HG03159 (cell line): ENCODE measurements around the gene PREX1.

Source experiments
- ATAC-seq: cut with Tn5 transposase; IDR thresholded peaks from one replicate; pipeline ENCODE4 v1.9.1; 2021; ENCODE audit warnings: mild to moderate bottlenecking, moderate library complexity; ENCODE audit not compliant: unreplicated experiment

PREX1 gene

GRCh38 chr20:48738399-48739304 is 89.1 kb downstream of the PREX1 start:
- ATAC-seq, result peak; percentile 65

DNA sequence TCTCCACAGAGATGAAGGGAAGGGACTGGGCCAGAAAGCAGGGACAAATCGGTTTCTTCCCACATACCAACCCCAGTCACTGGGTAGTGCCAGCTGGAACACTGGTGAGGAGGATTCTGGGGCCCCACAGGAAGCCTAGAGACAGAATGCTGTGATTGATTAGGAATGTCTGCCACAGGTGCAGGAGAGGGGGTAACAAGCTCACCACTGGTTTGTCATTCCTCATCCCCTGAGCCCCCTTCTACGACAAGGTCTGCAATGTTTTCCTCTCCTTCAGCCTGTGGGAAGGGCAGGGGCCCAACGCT is 89.8 kb downstream of the PREX1 start:
- no peak for ATAC-seq

GRCh38 chr20:48737434-48738093 is 90.2 kb downstream of the PREX1 start:
- ATAC-seq, result no peak

DNA sequence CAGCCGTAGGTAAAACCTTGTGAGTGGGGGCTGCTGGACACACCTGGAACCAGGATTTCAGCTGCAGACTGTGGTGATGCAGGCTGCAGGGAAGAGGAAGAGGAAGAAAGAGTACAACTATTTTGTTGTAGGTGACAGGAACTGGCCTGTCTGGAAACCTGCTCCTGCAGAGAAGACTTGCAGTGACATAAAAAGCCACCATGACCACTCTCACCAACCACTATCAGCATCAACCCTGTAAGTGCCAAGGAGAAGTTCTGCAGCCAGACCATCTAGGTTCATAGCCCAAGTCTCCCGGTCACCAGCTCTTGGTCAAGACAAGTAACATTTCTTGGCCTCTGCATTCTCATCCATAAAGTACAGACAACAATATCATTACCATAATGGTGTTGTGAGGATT is 91.2 kb downstream of the PREX1 start:
- no peak for ATAC-seq

- no peak for ATAC-seq
Measured at GRCh38 chr20:48736231-48736630, 91.6 kb downstream of the PREX1 start.

DNA sequence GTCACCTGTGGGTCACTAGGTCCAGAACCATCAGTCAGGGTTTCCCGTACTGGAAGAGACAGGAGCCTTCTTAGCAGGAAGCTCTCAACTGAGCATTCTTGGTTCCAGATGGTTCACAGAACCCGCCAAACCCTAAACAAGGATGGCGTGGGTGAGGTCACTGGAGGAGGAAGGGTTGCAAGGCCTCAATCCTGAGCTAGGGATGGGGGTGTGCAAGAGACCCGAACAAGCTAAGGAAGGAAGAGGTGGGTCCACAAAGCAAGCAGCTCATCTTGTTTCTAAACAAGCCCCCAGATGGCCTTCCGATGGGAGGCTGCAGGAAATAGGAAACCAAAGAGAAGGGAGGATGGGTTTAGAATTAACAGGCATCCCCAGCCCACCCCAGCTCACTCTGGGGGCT is 92.7 kb downstream of the PREX1 start:
- no peak for ATAC-seq

GRCh38 chr20:48734104-48734749 is 93.6 kb downstream of the PREX1 start:
- no peak for ATAC-seq

DNA sequence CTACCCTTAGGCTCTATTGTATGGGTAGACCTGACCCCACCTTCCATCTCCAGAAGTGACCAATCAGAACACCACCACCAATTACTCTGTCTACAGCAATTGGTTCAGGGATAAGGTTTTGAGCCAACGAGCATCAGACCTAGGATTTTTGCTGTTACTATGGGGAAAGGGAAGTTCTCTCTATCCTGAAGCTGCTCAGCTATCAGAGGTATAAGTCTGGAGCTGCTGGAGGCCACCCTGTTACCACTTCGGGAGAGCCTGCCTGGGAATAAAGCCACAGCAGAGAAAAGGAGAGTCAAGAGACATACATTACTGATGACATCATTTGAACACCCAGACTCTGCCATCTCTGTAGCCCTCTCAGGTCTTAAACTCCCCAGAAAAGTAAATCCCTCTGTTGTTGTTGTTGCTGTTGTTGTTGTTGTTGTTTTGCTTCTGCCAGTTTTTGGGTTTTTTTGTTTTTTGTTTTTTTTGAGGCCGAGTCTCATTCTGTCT is 94.5 kb downstream of the PREX1 start:
- ATAC-seq, result no peak

GRCh38 chr20:48732081-48732829 is 95.5 kb downstream of the PREX1 start:
- no peak for ATAC-seq

DNA sequence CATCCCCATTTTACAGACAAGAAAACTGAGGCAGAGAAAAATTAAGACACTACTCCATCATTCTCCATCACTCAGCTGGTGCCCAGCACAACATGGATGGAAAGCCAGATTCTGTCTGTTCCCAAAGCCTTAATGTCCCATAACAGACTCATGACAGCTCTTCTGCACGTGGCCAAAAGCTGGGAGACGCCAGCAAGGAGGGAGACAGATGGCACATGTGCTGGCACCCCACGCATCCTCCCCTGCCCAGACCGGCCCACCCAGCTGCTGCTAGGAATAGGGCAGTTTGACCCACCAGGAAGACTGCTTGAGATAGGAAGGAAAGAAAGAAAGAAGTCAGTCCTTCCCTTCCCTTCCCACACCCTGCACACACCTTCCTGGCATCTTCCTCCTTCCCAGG is 96.3 kb downstream of the PREX1 start:
- no peak for ATAC-seq

- no peak for ATAC-seq
Measured at GRCh38 chr20:48730977-48731376, 96.8 kb downstream of the PREX1 start.

DNA sequence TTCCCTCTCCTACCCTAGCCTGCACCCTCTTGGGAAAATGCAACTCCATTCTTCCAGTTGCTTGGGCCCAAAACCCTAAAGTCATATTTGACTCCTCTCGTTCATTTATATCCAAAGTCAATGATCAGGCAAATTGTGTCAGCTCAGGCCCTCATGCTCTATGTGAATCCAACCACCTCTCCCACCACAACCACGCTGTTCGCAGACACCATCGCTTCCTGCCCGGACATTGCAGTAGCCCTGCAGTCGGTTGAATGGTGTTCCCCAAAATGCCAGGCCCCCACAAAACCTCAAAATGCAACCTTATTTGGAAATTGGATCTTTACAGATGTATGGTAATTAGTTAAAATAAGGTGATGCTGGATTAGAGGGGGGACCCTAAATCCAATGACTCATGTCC is 98.3 kb downstream of the PREX1 start:
- ATAC-seq, result no peak

DNA sequence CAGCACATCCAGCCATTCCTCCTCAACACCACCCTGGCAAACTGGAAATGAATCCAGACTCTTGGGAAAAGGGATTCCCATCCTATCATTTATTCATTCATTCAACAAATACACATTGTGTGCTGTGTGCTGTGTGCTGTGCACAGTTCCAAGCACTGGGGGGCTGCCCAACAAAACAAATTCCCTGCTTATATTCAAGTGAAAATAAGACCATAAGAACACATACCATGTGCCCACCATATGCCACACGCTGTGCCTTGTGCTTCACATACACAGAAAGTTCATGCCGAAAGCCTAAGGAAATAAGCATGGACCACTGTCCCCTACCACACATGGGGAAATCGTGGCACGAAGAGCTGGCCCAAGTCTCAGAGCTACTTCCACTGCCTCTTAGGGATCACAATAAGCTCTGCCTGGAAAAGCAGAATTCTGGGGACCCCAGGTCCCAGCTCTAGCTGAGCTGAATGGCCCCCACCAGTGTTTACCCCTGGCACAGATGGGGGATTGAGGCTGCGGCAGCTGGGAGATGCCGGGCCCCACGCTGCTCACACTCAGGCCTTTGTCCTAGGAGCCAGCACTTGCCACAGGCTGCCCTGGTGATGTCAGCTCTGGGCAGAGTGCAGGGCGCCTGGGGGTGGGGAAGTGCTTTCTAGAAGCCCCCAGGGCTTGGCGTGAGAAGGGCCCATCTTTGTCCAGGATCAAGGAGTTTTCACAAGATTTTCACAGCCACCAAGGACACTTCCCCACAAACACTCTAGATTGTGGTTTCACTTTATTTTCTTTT is 99.6 kb downstream of the PREX1 start:
- no peak for ATAC-seq

GRCh38 chr20:48727226-48727625 is 100.6 kb downstream of the PREX1 start:
- ATAC-seq, result no peak

DNA sequence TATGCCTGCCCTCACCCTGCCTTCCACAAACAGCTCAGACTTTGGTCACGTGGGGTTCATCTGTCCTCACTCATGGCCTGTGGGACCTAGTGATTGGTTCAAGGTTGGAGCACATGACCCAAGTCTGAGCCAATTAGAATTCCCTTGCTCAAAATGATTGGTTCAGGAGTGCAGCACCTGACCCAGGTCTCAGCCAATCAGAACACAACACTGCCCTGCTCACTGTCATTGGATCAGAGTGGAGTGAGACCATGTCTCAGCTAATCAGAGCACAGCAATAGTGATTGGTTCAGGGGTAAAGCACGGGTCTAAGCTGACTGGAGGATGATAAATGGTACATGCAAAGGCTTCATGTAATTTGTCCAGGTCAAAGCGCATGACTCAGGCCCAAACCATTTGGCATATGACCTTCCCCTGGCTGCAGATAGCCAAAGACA is 102.2 kb downstream of the PREX1 start:
- no peak for ATAC-seq

DNA sequence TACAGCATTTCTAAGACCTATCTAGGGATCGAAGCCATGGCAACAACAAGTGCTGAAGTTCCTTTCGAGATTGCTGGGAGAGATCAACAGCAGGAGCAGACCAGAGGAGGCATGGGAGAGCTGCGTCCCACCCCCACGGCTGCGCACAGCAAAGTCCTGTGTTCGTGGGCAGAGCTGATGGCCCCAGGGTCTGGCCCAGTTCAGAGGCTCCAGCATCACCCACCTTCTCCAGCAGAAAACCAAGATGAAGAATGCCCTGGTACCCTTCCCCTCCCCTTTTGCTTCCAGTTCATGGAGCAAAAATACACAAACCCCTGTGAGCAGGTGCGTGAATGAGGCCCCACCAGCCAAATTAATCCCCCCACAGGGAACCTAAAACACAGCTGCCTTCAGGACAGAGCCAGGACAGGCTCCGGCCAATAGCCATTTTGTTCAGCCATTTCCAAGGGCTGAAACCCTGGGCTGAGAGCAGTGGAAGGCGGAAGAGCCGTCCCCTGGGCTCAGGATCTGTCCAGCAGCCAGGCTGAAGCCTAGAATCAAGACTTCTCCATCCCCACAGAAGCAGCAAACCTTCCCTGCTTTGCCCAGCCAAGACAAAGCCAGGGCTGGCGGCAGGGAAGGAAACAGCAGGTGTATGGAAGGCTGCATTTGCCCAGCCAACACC is 102.8 kb downstream of the PREX1 start:
- ATAC-seq, result no peak

- ATAC-seq, result no peak
Measured at GRCh38 chr20:48724382-48724781, 103.4 kb downstream of the PREX1 start.

- ATAC-seq, result no peak
Measured at GRCh38 chr20:48723308-48724264, 104.2 kb downstream of the PREX1 start.
